Posterior vena cava (tissue), 2 donors: ENCODE measurements around the gene SUPT20HL1. TPM values are rescaled to one million over a fixed set of nuclear protein-coding genes. Genes with fewer than 3 reads are reported as not detected.

Experiments used
- DNase-seq: peaks from one replicate; pipeline ENCODE4 v3.0.0-alpha.2; 2020; ENCODE audit warnings: low spot score
- intact Hi-C, 2 donors: fragments of 100-400 bp; cut with DNase I; formaldehyde crosslinking; loops; one replicate each; pipeline versions ENCODE4 v1.14.1 to v1.14.2; 2022 to 2023
- total RNA-seq, 2 donors: library from RNA; stranded (reverse); fragmentation: NEBNext Ultra II Directional; extraction: Animal tissue kit (Norgen Biotek cat#: 25700); gene quantifications; one replicate each; pipeline ENCODE4 v1.2.1, GENCODE V29; 2021
- donor health status: DM: yes; HTN: yes; CAD: no.
- donor health status: DM: yes; HTN: yes; CAD: no.

The SUPT20HL1 gene
- total RNA-seq, 2 donors from 2014 or later: 0.48 to 0.69 TPM

- intact Hi-C loops: loop anchor here in 1 of 2 donors (10.0 kb wide), 1 partner anchor 103 kb away; no protein-coding TSS in a partner anchor
- no peak for DNase-seq
These were observed 30.9 kb downstream of the SUPT20HL1 start for GRCh38 chrX:24391389-24391788.

GRCh38 chrX:24391843-24392242 lies 31.4 kb downstream of the SUPT20HL1 start:
- intact Hi-C loops: loop anchor here in 1 of 2 donors (10.0 kb wide), 1 partner anchor 103 kb away; no protein-coding TSS in a partner anchor
- no peak for DNase-seq

DNA sequence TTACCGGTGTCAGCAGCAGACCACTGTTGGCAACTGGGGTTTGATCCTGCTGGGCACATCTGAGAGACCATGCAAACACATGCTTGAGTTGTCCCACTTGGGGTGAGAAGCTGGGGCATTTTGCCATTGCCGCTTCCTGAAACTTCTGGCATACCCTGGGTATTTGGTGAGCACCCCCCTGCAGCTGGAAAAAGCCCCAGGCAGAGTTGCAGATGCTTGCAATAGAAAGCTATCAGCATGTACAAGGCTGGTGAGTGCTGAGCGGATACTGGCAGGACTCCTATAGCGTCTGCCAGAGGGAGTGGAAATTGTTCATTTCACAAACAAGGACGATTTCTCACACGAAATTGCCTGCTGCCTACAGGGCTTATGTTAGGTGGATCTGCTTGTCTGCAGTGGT lies 32.3 kb downstream of the SUPT20HL1 start:
- intact Hi-C loops: loop anchor here in 1 of 2 donors (10.0 kb wide), 1 partner anchor 102 kb away; no protein-coding TSS in a partner anchor
- DNase-seq: no peak

GRCh38 chrX:24395775-24396174 lies 35.3 kb downstream of the SUPT20HL1 start:
- DNase-seq: no peak
- intact Hi-C loops: loop anchor here (5.0 to 10.0 kb wide), 2 partner anchors 99 to 102 kb away; no protein-coding TSS in a partner anchor

DNA sequence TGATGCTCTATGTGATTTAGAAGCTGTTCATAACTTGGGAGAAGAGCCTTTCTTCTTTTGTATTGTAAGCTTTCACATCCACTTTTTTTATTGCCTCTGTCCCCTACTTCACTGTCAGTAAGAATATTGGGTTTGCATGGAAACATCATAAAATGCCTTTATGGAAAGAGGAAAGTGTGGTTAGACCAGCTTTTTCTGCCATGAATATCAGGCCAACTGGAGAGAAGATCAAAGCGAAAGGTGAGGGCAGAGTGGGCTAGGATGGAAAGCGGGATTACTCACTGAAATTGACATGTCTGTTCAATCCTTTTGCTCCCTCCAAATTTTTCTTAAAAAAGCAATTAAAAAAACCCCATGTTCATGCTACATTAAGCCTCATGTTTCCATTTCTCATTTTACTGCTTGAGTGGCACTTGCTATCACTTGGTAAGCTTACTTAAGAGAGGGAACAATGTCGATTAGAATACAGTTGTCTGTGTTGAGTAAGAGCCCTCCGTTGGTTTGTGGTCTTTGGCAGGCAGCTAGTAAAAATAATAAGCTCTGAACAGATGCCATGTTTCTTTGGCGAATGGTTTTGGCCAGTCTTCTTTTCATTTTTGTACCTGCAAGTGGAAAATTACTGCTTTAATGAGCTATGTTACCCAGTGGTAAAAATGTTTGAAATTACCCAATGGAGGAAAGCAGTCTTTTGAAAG lies 35.9 kb downstream of the SUPT20HL1 start:
- intact Hi-C loops: loop anchor here (5.0 to 10.0 kb wide), 2 partner anchors 98 to 101 kb away; no protein-coding TSS in a partner anchor
- DNase-seq: no peak

DNA sequence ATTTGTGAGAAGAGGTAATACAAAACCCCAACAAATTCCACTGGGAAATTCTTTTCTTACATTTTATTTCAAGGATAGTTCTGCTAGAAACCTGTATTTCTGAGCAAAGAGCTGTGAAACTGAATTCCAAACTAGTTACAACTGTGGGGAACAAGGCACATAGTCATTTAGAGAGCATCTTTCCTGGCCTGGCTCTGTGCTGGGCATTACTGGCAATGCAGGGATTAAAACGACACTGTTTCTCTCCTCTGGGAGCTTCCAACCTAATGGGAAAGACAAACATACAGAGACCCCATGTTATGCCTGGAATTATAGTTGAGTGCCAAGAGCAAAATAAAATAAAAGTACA lies 36.5 kb downstream of the SUPT20HL1 start:
- DNase-seq: no peak
- intact Hi-C loops: loop anchor here (5.0 to 10.0 kb wide), 2 partner anchors 98 to 100 kb away; no protein-coding TSS in a partner anchor

- intact Hi-C loops: loop anchor here (5.0 to 10.0 kb wide), 2 partner anchors 96 to 99 kb away; no protein-coding TSS in a partner anchor
- no peak for DNase-seq
These were observed 38.3 kb downstream of the SUPT20HL1 start for GRCh38 chrX:24398766-24399165.

DNA sequence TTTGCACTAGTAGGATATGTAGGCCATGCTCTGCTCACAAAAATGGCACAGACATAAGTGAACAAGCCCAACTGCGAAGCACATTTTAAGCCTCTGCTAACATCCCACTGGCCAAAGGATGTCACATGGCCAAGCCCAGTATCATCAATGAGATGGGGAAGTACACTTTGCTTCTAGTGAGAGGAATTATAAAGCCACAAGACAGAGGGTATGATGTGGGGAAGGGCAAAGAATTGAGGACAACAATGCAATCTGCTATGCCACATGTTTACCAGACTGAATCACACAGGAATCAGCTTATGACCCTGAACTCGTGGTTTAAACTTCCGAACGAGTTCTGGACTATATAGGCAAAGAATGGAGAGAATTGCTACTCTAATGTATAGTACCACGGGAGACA lies 39.1 kb downstream of the SUPT20HL1 start:
- intact Hi-C loops: loop anchor here (5.0 to 10.0 kb wide), 2 partner anchors 95 to 98 kb away; no protein-coding TSS in a partner anchor
- DNase-seq: no peak

DNA sequence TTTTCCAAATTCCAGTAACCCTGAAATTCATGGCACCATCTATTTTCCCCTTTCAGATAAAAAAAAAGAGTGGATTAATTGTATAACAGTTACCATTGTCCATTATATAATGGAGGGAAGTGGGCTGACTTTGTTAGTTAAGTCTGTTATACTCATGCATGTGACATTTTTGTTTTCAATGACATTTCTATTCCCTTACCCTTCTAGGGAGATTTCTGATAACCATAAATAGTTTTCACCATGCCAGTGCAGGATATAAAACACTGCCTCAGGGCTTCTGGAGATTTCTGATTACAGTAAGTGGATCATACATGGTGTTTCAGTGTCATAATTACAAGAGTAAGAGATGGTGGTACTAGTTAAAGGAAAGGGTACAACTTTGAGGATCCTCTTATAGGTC lies 45.5 kb downstream of the SUPT20HL1 start:
- intact Hi-C loops: no loop called here
- DNase-seq: no peak

Other genes with a start within 250 kb of the SUPT20HL1 start
- gene ZFX, start 210.9 kb upstream of the SUPT20HL1 start, total RNA-seq: 10 to 100 TPM; 67.6 to 69.9 TPM
- 1 to 10 TPM in 1 of 2 donors, under 1 TPM in 1; 0.76 to 1.9 TPM for gene SUPT20HL2, start 46.6 kb upstream of the SUPT20HL1 start, total RNA-seq
- gene PDK3, start 104.6 kb downstream of the SUPT20HL1 start, total RNA-seq: 10 to 100 TPM; 58.0 to 67.3 TPM